H1 (cell line): ENCODE data around the gene ATXN2. TPM values are rescaled to one million over a fixed set of nuclear protein-coding genes. Genes with fewer than 3 reads are reported as not detected.

Experiments
- CTCF ChIA-PET: fragments of 300-600 bp; sonication (Branson Sonifier 250); formaldehyde crosslinking; loops from one replicate; lab custom pipeline; 2021; ENCODE audit not compliant: partially characterized antibody; lab: Charles Lee
- POLR2A ChIA-PET: fragments of 300-600 bp; sonication (Branson Sonifier 250); formaldehyde crosslinking; loops from one replicate; lab custom pipeline; 2021; ENCODE audit warnings: inconsistent platforms; ENCODE audit not compliant: partially characterized antibody; lab: Charles Lee
- DNase-seq, 2 experiments: peaks; one replicate each; pipeline versions ENCODE4 v3.0.0 to v3.0.0-alpha.2; 2010 to 2022; ENCODE audit warnings: low spot score in 2 of 2, low read depth in 1 of 2, mixed read lengths in 1 of 2
- FAIRE-seq: peaks from 2 replicates; lab custom pipeline; 2011; peaks lifted over from hg19 to GRCh38; lab: Jason Lieb, UNC
- H2AFZ ChIP-seq: 2 replicates; pipeline ENCODE4 v1.8.1; 2012; ENCODE audit warnings: low read length, inconsistent platforms
- H2AK5ac ChIP-seq: 2 replicates; pipeline ENCODE4 v1.6.1; 2013; ENCODE audit warnings: low read depth, low read length
- H2BK120ac ChIP-seq: replicated peaks from 2 replicates; pipeline ENCODE3; 2013; ENCODE audit warnings: low read depth, low read length, inconsistent platforms
- H2BK12ac ChIP-seq: 2 replicates; pipeline ENCODE4 v1.6.1; 2013; ENCODE audit warnings: low read depth, low read length
- H2BK15ac ChIP-seq: 2 replicates; pipeline ENCODE4 v1.6.1; 2013; ENCODE audit warnings: low read length
- H2BK20ac ChIP-seq: 2 replicates; pipeline ENCODE4 v1.6.1; 2013; ENCODE audit warnings: low read length
- H2BK5ac ChIP-seq: 2 replicates; pipeline ENCODE4 v1.6.1; 2013; ENCODE audit warnings: low read depth, low read length
- H3K14ac ChIP-seq: 2 replicates; pipeline ENCODE4 v1.6.1; 2013; ENCODE audit warnings: inconsistent platforms; ENCODE audit not compliant: insufficient read length
- H3K18ac ChIP-seq: 2 replicates; pipeline ENCODE4 v1.6.1; 2013; ENCODE audit warnings: low read length; ENCODE audit errors: extremely low read depth
- H3K23ac ChIP-seq: 2 replicates; pipeline ENCODE4 v1.6.1; 2013; ENCODE audit warnings: inconsistent platforms; ENCODE audit not compliant: insufficient read length
- H3K23me2 ChIP-seq: 2 replicates; pipeline ENCODE4 v1.6.1; 2013; ENCODE audit warnings: low read depth, low read length
- H3K27ac ChIP-seq: 2 replicates; pipeline ENCODE4 v1.6.1; 2011; ENCODE audit warnings: low read depth, low read length, inconsistent platforms
- H3K27me3 ChIP-seq, 4 experiments: replicated peaks in 1 of 4; 1 replicate in 1 of 4; 2 replicates in 3 of 4; pipeline versions ENCODE4 v1.6.1 to v1.8.1; 2011 to 2013; ENCODE audit warnings: low read length in 3 of 4, mild to moderate bottlenecking in 3 of 4, inconsistent platforms in 2 of 4, mixed read lengths in 2 of 4, moderate library complexity in 1 of 4; ENCODE audit not compliant: control insufficient read depth in 3 of 4, insufficient read depth in 3 of 4; ENCODE audit errors: extremely low read depth in 1 of 4
- H3K36me3 ChIP-seq, 4 experiments: 2 replicates each; pipeline versions ENCODE4 v1.6.1 to v1.8.1; 2011 to 2013; ENCODE audit warnings: mild to moderate bottlenecking in 4 of 4, low read length in 3 of 4, moderate library complexity in 2 of 4, control low read depth in 1 of 4, inconsistent platforms in 1 of 4; ENCODE audit not compliant: insufficient read depth in 4 of 4, control insufficient read depth in 2 of 4
- H3K4ac ChIP-seq: replicated peaks from 2 replicates; pipeline ENCODE3; 2013; ENCODE audit warnings: low read length, low read depth, mixed read lengths, inconsistent platforms; ENCODE audit not compliant: insufficient read length
- H3K4me1 ChIP-seq, 4 experiments: replicated peaks in 1 of 4; 1 replicate in 1 of 4; 2 replicates in 3 of 4; pipeline versions ENCODE4 v1.6.1 to v1.8.1; 2011 to 2013; ENCODE audit warnings: low read length in 3 of 4, inconsistent platforms in 2 of 4, mixed read lengths in 1 of 4; ENCODE audit not compliant: insufficient read depth in 4 of 4, control insufficient read depth in 3 of 4
- H3K4me2 ChIP-seq, 2 experiments: 2 replicates each; pipeline versions ENCODE4 v1.6.1 to v1.8.1; 2011 to 2013; ENCODE audit warnings: low read depth in 2 of 2, low read length in 2 of 2, control low read depth in 1 of 2, inconsistent platforms in 1 of 2, mild to moderate bottlenecking in 1 of 2; ENCODE audit not compliant: insufficient read depth in 1 of 2
- H3K4me3 ChIP-seq, 4 experiments: fragments of 200-600, 300-600 bp in 1 of 4; sonication (generic), shearing (Covaris generic), sonication (Bioruptor Twin) in 1 of 4; 2 replicates each; pipeline versions ENCODE4 v1.5.1 to v1.8.1; 2011 to 2016; ENCODE audit warnings: low read length in 4 of 4, low read depth in 3 of 4, control low read depth in 2 of 4, inconsistent platforms in 2 of 4, mild to moderate bottlenecking in 2 of 4, mixed read lengths in 1 of 4, moderate library complexity in 1 of 4; ENCODE audit not compliant: insufficient read depth in 2 of 4; ENCODE audit errors: extremely low read depth in 1 of 4
- H3K56ac ChIP-seq: replicated peaks from 2 replicates; pipeline ENCODE3; 2013; ENCODE audit warnings: low read depth, mild to moderate bottlenecking, mixed read lengths, low read length, inconsistent platforms; ENCODE audit not compliant: insufficient read length
- H3K79me1 ChIP-seq: 2 replicates; pipeline ENCODE4 v1.6.1; 2013; ENCODE audit warnings: low read depth, low read length, control low read depth
- H3K79me2 ChIP-seq, 2 experiments: 2 replicates each; pipeline versions ENCODE4 v1.6.1 to v1.8.1; 2012 to 2013; ENCODE audit warnings: low read length in 2 of 2, mild to moderate bottlenecking in 2 of 2, inconsistent platforms in 1 of 2; ENCODE audit not compliant: insufficient read depth in 2 of 2, control insufficient read depth in 1 of 2
- H3K9ac ChIP-seq, 4 experiments: replicated peaks in 1 of 4; 1 replicate in 1 of 4; 2 replicates in 3 of 4; pipeline versions ENCODE4 v1.6.1 to v1.8.1; 2011 to 2013; ENCODE audit warnings: low read depth in 3 of 4, low read length in 3 of 4, control low read depth in 2 of 4, mild to moderate bottlenecking in 2 of 4, moderate library complexity in 2 of 4, inconsistent platforms in 1 of 4; ENCODE audit errors: extremely low read depth in 1 of 4
- H3K9me3 ChIP-seq, 2 experiments: 2 replicates each; pipeline versions ENCODE4 v1.6.1 to v1.8.1; 2012 to 2013; ENCODE audit warnings: mild to moderate bottlenecking in 2 of 2, moderate library complexity in 2 of 2, control low read depth in 1 of 2, inconsistent platforms in 1 of 2, low read depth in 1 of 2, low read length in 1 of 2, mixed read lengths in 1 of 2; ENCODE audit not compliant: insufficient read depth in 2 of 2
- H4K20me1 ChIP-seq, 2 experiments: replicated peaks in 1 of 2; 2 replicates each; pipeline versions ENCODE3 to v1.8.1; 2011 to 2013; ENCODE audit warnings: inconsistent platforms in 2 of 2, low read length in 2 of 2, mild to moderate bottlenecking in 1 of 2; ENCODE audit not compliant: insufficient read depth in 2 of 2, control insufficient read depth in 1 of 2
- H4K5ac ChIP-seq: 2 replicates; pipeline ENCODE4 v1.6.1; 2013; ENCODE audit warnings: low read length, low read depth, mixed read lengths, inconsistent platforms; ENCODE audit not compliant: insufficient read length
- H4K8ac ChIP-seq: 2 replicates; pipeline ENCODE4 v1.8.0; 2013; ENCODE audit warnings: mild to moderate bottlenecking, moderate library complexity, low read length, inconsistent platforms; ENCODE audit not compliant: insufficient read depth; ENCODE audit errors: extremely low read depth
- H4K91ac ChIP-seq: replicated peaks from 2 replicates; pipeline ENCODE3; 2013; ENCODE audit warnings: low read length, mixed read lengths, inconsistent platforms; ENCODE audit not compliant: insufficient read length
- WGBS, 2 experiments: shearing (Covaris generic) in 1 of 2; methylation state at CpG; one replicate each; pipeline versions ENCODE4 v1.1.6 to v1.1.7; 2013 to 2015; ENCODE audit warnings: low lambda C conversion rate in 2 of 2, mixed read lengths in 2 of 2, inconsistent platforms in 1 of 2, low coverage in 1 of 2, missing lambda C conversion rate in 1 of 2; ENCODE audit not compliant: insufficient replicate concordance in 2 of 2, insufficient coverage in 1 of 2, insufficient read length in 1 of 2; ENCODE audit errors: extremely low coverage in 1 of 2, missing lambda C conversion rate in 1 of 2; 5-methylcytosine and 5-hydroxymethylcytosine counted together
- polyA plus RNA-seq, 7 experiments: library from polyadenylated mRNA; depleted of rRNA in 3 of 7; stranded (reverse) in 5 of 7; unstranded in 2 of 7; fragments of >200 nt in 5 of 7; fragments of 200-250 nt in 2 of 7; gene quantifications; 1 replicate in 5 of 7; 2 replicates in 1 of 7; 4 replicates in 1 of 7; pipeline versions ENCODE4 v1.2.1 to v1.2.3, GENCODE V29; 2011 to 2013; ENCODE audit warnings: missing spikeins in 2 of 7, mixed read lengths in 2 of 7
- total RNA-seq: library from RNA; stranded (reverse); fragmentation: NEBNext Ultra II Directional; extraction: Animal tissue kit (Norgen Biotek cat#: 25700); gene quantifications from 2 replicates; pipeline ENCODE4 v1.2.1, GENCODE V29; 2021

ATXN2 gene
- total and polyA plus RNA-seq, 2 of the 8 experiments (the other 6 are each of a cell fraction or from before 2014, with no cell fraction given), result 46.6 to 80.7 TPM

DNA sequence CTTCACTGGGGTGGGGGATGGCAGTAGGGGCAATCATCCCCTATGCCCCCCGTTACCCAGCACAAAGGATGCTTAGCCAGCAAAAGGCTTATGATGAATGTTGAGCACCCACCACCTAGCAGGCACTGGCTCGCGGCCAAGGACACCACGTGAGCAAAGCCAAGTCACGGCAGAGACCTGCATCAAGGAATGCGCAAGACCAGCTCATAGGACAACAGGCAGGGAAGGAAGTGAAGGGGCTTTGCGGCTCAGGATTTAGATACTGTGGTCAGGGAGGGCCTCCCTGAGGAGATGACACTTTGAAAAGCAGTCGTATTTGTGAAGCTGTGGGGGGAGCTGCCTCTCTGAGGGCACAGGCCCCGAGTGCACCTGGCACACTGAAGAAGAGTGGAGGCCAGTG, 160.6 kb downstream of the ATXN2 start:
- Histone ChIP-seq H2BK15ac (no peak overlapping the region), H3K79me1 (peaks cover 20% of the 10 kb centered on the region), H3K27ac (no peak overlapping the region), H2BK120ac (no peak overlapping the region), H2BK5ac (peak overlapping the region; percentile 35; the same call in 1 of the 2 replicates), H3K27me3 (no peaks in the 10 kb centered on the region), H3K4me3 (no peak overlapping the region), H3K9me3 (no peaks in the 10 kb centered on the region), H3K23ac (no peak overlapping the region), H3K36me3 (no peaks in the 10 kb centered on the region; a peak in 1 of 8 replicates), H3K79me2 (peaks cover 3 to 78% of the 10 kb centered on the region in 2 experiments; a peak in 3 of 4 replicates), H3K9ac (no peak overlapping the region), H4K8ac (no peak overlapping the region), H2BK20ac (no peak overlapping the region), H3K4me1 (peaks cover 0 to 39% (median 26%) of the 10 kb centered on the region in 4 experiments; a peak in 6 of 7 replicates), H3K56ac (no peak overlapping the region), H3K4me2 (no peak overlapping the region), H3K14ac (no peak overlapping the region), H2AK5ac (no peak overlapping the region), H4K20me1 (peaks cover 30 to 33% of the 10 kb centered on the region in 2 experiments), H4K91ac (no peak overlapping the region), H2AFZ (no peak overlapping the region), H3K4ac (no peak overlapping the region), H3K18ac (no peak overlapping the region), H4K5ac (no peak overlapping the region), H3K23me2 (no peaks in the 10 kb centered on the region), H2BK12ac (no peak overlapping the region)
- CTCF ChIA-PET, result interaction anchor here (6.8 to 31.7 kb wide), 3 partner anchors 12 to 35 kb away, joined by 80 to 838 read pairs (median 189); partner anchors contain the start of gene SH2B3
- POLR2A ChIA-PET, result interaction anchor here (0.9 to 1.6 kb wide), 4 partner anchors 9 to 72 kb away, joined by 3 to 6 read pairs (median 4); no protein-coding TSS in a partner anchor
- no peak for DNase-seq
- FAIRE-seq, result no peak
- WGBS, 2 experiments, result 83% methylated on average over 9 of the region's 9 CpGs; no CpG with 5 or more reads in 1 of the 2 experiments
